SJCRH30 (cell line): Measurements from ENCODE around the gene NMS. TPM values are rescaled to one million over a fixed set of nuclear protein-coding genes. Genes with fewer than 3 reads are reported as not detected.

Experiments
- DNase-seq, 2 experiments: peaks; one replicate each; pipeline ENCODE4 v3.0.0-alpha.2; 2015 to 2020
- H3K27ac ChIP-seq: fragments of 250-450 bp; sonication (Bioruptor Pico); 2 replicates; pipeline ENCODE4 v1.5.1; 2020; ENCODE audit warnings: mild to moderate bottlenecking, moderate library complexity
- H3K27me3 ChIP-seq: fragments of 250-450 bp; sonication (Bioruptor Pico); 2 replicates; pipeline ENCODE4 v1.5.1; 2020; ENCODE audit warnings: mild to moderate bottlenecking, moderate library complexity
- H3K36me3 ChIP-seq: fragments of 250-450 bp; sonication (Bioruptor Pico); 2 replicates; pipeline ENCODE4 v1.5.1; 2020; ENCODE audit warnings: mild to moderate bottlenecking, moderate library complexity
- H3K4me1 ChIP-seq: fragments of 250-450 bp; sonication (Bioruptor Pico); 2 replicates; pipeline ENCODE4 v1.5.1; 2020; ENCODE audit warnings: mild to moderate bottlenecking, moderate library complexity
- H3K4me3 ChIP-seq: fragments of 250-450 bp; sonication (Bioruptor Pico); 2 replicates; pipeline ENCODE4 v1.5.1; 2020; ENCODE audit warnings: mild to moderate bottlenecking, moderate library complexity
- H3K9me3 ChIP-seq: fragments of 250-450 bp; sonication (Bioruptor Pico); replicated peaks from 2 replicates; pipeline ENCODE4 v1.5.1; 2020; ENCODE audit warnings: mild to moderate bottlenecking, moderate library complexity
- total RNA-seq: library from RNA; depleted of rRNA; stranded (reverse); fragments of >200 nt; shearing (Covaris generic); gene quantifications from 2 replicates; pipeline ENCODE4 v1.2.3, GENCODE V29; 2014; rRNA removed

NMS gene
- total RNA-seq, 1 experiment from 2014 or later, result not detected

GRCh38 chr2:100522430-100522829 lies 52.1 kb downstream of the NMS start:
- Histone ChIP-seq H3K4me3 (no peak overlapping the region), H3K9me3 (no peaks in the 10 kb centered on the region), H3K27me3 (no peaks in the 10 kb centered on the region), H3K27ac (no peak overlapping the region), H3K36me3 (no peaks in the 10 kb centered on the region), H3K4me1 (no peaks in the 10 kb centered on the region)
- no peak for DNase-seq

GRCh38 chr2:100524331-100524730 lies 54.0 kb downstream of the NMS start:
- H3K27me3 ChIP-seq, result no peaks in the 10 kb centered on the region
- DNase-seq, result no peak
- H3K36me3 ChIP-seq, result no peaks in the 10 kb centered on the region
- no peak overlapping the region for H3K4me3 ChIP-seq
- H3K4me1 ChIP-seq, result no peaks in the 10 kb centered on the region
- H3K9me3 ChIP-seq, result no peaks in the 10 kb centered on the region
- H3K27ac ChIP-seq, result no peak overlapping the region

GRCh38 chr2:100526868-100527267 lies 56.6 kb downstream of the NMS start:
- Histone ChIP-seq H3K27me3 (no peaks in the 10 kb centered on the region), H3K4me1 (no peaks in the 10 kb centered on the region), H3K9me3 (no peaks in the 10 kb centered on the region), H3K36me3 (no peaks in the 10 kb centered on the region), H3K27ac (no peak overlapping the region), H3K4me3 (no peak overlapping the region)
- no peak for DNase-seq

- Histone ChIP-seq H3K27me3 (no peaks in the 10 kb centered on the region), H3K9me3 (no peaks in the 10 kb centered on the region), H3K4me1 (no peaks in the 10 kb centered on the region), H3K27ac (no peak overlapping the region), H3K4me3 (no peak overlapping the region), H3K36me3 (no peaks in the 10 kb centered on the region)
- no peak for DNase-seq
Measured at GRCh38 chr2:100527440-100528015, 57.2 kb downstream of the NMS start.

- Histone ChIP-seq H3K36me3 (no peaks in the 10 kb centered on the region), H3K4me1 (no peaks in the 10 kb centered on the region), H3K4me3 (no peak overlapping the region), H3K27me3 (no peaks in the 10 kb centered on the region), H3K9me3 (no peaks in the 10 kb centered on the region), H3K27ac (no peak overlapping the region)
- no peak for DNase-seq
Measured at GRCh38 chr2:100529176-100529575, 58.9 kb downstream of the NMS start.

- Histone ChIP-seq H3K27me3 (no peaks in the 10 kb centered on the region), H3K36me3 (no peaks in the 10 kb centered on the region), H3K9me3 (no peaks in the 10 kb centered on the region), H3K27ac (no peak overlapping the region), H3K4me1 (no peaks in the 10 kb centered on the region), H3K4me3 (no peak overlapping the region)
- no peak for DNase-seq
Measured at GRCh38 chr2:100529900-100530299, 59.6 kb downstream of the NMS start.

Other genes starting within 250 kb of the NMS start
- gene LONRF2, start 148.0 kb upstream of the NMS start, total RNA-seq, result not detected in 2 replicates
- 20.0 and 27.4 TPM in 2 replicates for gene CHST10, start 52.8 kb upstream of the NMS start, total RNA-seq
- 22.4 and 23.1 TPM in 2 replicates for gene PDCL3, start 92.5 kb downstream of the NMS start, total RNA-seq